GM12875 (cell line): ENCODE results near the gene SERPINB6.
"Not testable (repeated sequence)": the region's sequence is repeated elsewhere in the genome, so short reads cannot be mapped to it uniquely, and the experiment has no call there.

Experiments
- H3K4me3 ChIP-seq: one replicate; pipeline ENCODE4 v1.5.1; 2011; ENCODE audit warnings: low read depth, low read length, control low read depth
- CTCF ChIP-seq: IDR thresholded peaks from 2 replicates; pipeline ENCODE4 v1.5.1; 2011; ENCODE audit warnings: low read depth, mild to moderate bottlenecking, control low read depth, inconsistent platforms, low read length, moderate library complexity, borderline replicate concordance; ENCODE audit not compliant: insufficient read depth

The SERPINB6 gene

DNA sequence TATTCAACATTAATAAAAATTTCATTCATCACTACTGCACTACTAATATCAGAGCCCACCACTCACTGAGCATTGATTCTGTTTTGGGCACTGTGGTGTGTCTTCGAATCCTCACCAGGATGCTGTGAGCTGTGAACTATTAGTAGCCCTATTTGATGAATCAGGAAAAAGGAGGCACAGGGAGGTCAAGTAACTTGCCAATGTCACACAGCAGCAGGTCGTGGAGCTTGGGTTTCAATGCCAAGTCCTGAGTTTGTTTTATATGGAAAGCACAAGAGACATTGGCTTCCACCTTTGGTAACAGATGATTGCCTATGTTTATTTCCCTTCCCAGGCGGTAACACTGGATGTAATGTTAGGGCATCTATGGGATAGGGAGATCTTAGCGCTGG is 43.3 kb upstream of the SERPINB6 start:
- no peak for TF ChIP-seq CTCF

GRCh38 chr6:3013901-3014674 is 42.7 kb upstream of the SERPINB6 start:
- no peak overlapping the region for H3K4me3 ChIP-seq
- TF ChIP-seq CTCF: no peak

More for the DNA sequence above, 43.3 kb upstream of the SERPINB6 start:
- H3K4me3 ChIP-seq: no peak overlapping the region

DNA sequence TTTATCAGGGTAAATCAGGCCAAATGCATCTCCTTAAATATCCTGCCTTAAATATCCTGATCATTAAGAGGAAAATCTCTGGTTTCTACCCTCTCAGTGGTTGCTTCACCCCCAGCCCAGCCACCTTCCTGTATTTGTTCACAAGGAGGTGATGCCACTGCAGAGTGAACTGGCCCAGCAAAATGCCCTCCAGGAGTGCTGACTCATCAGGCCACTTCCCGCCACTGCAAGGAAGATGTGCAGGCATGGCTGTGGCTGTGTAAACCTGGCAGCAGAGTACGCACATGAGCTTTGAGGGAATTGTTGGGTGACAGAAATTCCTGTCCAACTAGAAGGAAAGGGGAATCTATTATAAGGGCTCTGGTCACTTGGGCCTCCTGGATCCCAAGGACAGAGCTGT is 42.1 kb upstream of the SERPINB6 start:
- no peak for TF ChIP-seq CTCF
- H3K4me3 ChIP-seq: no peak overlapping the region

GRCh38 chr6:3011592-3011991 is 40.2 kb upstream of the SERPINB6 start:
- no peak for TF ChIP-seq CTCF
- H3K4me3 ChIP-seq: no peak overlapping the region

GRCh38 chr6:3011158-3011557 is 39.8 kb upstream of the SERPINB6 start:
- no peak for TF ChIP-seq CTCF
- no peak overlapping the region for H3K4me3 ChIP-seq

DNA sequence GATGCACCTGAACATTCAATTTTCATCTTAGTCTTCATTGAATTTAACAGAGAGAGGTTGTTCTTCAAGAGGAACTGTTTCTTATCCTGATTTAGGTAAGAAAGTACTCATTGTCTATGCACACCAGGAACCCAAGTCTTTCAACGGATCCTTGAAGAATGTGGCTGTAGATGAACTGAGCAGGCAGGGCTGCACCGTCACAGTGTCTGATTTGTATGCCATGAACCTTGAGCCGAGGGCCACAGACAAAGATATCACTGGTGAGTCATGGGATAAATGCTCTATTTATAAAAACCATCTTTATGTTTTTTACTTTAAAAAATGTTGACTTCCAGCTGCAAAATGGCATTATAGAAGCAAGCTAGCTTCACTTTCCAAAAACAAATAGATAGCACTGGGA is 38.6 kb upstream of the SERPINB6 start:
- no peak for TF ChIP-seq CTCF
- H3K4me3 ChIP-seq: no peak overlapping the region

- not testable (repeated sequence) for H3K4me3 ChIP-seq
Observed at GRCh38 chr6:3008712-3009265, 37.4 kb upstream of the SERPINB6 start.

- H3K4me3 ChIP-seq: no peak overlapping the region
- no peak for TF ChIP-seq CTCF
Observed at GRCh38 chr6:3007571-3007970, 36.2 kb upstream of the SERPINB6 start.
